ENCODE data around the gene ZNF732.

DNA sequence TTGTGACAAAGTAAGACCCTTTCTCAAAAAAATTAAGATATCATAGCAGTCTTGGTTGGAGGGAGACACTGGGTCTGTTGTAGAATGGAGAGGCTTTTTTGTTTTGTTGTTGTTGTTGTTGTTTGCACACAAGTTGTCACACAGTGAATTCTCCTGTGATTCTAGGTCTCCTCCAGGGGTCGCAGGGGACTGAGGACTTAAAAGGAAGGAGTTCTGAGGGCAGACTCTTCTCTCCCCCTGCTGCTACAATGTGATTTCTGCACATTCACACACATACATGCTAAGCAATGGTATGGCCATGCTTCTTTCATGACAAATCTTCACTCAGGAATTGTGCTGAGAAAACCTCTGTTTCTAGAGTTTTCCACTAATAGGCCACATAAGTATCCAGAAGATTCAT is 71.1 kb downstream of the ZNF732 start:
- TF ChIP-seq CTCF (IDR thresholded peaks at IDR 0.05; ENCODE audit: insufficient read depth, low read length) (no peak), POLR2AphosphoS5 (IDR thresholded peaks at IDR 0.05; ENCODE audit: low read depth) (no peak)
